Measurements from ENCODE around the gene MDC1. TPM values are rescaled to one million over a fixed set of nuclear protein-coding genes. Genes with fewer than 3 reads are reported as not detected.
"Not testable (repeated sequence)": the region's sequence is repeated elsewhere in the genome, so short reads cannot be mapped to it uniquely, and the experiment has no call there.

The MDC1 gene
- total RNA-seq, 4 donors from 2014 or later: 9.8 to 16.7 (median 13.1) TPM

DNA sequence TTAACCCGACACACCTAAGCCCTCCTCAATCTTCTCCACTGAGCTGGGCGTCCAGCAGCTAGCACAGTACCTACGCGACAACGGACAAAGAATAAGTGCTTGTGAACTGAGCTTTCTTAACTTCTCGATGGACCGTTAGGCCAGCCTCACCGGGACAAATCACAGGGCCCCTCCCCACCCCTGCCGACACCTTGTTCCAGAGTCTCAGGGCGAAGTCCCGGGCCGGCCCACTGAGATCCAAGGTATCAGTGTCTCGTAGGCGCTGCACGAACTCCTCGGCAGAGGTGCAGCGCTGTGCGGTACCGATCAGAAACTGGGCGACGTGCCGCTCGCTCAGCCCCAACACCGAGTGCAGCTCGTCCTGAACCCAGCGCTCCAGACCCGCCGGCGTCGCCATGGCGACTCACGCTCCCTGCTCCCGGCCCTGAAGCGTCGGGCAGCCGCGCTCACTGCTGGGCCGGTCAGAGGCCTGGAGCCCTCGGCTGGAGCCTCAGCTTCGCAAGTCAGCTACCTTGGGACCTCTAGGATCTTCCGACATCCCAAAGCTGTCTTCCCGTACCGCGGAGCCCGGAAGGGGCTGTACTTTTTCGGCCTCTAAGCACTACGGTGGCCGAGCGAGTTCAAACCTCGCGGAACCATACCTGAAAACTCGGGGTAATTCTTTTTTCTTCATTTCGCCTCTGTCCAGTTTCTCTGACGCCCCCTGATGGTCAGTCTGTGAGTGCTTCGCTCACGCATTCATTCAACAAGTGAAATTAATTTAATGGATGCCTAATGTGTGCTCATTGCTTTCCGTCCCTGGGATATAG is 44.4 kb downstream of the MDC1 start, which contains the start of gene DHX16:
Gene DHX16 (minus strand): TSS at position 562 of the 809 bp plus-strand sequence. CDS start 165 bp downstream, at position 397.
- peak within 1 kb of the TSS; percentile 2 to 89 (median 85) for H3K27ac ChIP-seq
- no peak for TF ChIP-seq EP300 (IDR thresholded peaks at IDR 0.05)
- peak in 1 of 2 donors; percentile 29 for TF ChIP-seq POLR2A (IDR thresholded peaks at IDR 0.05)
- TF ChIP-seq, protein P1, sequence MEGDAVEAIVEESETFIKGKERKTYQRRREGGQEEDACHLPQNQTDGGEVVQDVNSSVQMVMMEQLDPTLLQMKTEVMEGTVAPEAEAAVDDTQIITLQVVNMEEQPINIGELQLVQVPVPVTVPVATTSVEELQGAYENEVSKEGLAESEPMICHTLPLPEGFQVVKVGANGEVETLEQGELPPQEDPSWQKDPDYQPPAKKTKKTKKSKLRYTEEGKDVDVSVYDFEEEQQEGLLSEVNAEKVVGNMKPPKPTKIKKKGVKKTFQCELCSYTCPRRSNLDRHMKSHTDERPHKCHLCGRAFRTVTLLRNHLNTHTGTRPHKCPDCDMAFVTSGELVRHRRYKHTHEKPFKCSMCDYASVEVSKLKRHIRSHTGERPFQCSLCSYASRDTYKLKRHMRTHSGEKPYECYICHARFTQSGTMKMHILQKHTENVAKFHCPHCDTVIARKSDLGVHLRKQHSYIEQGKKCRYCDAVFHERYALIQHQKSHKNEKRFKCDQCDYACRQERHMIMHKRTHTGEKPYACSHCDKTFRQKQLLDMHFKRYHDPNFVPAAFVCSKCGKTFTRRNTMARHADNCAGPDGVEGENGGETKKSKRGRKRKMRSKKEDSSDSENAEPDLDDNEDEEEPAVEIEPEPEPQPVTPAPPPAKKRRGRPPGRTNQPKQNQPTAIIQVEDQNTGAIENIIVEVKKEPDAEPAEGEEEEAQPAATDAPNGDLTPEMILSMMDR (IDR thresholded peaks at IDR 0.05): peak in 3 of 4 experiments; percentile 83 to 94 (median 87)
- peak; percentile 90 for TF ChIP-seq POLR2AphosphoS5 (IDR thresholded peaks at IDR 0.05)
- peaks cover 0 to 30% (median 13%) of the 10 kb centered on the region in 3 donors for H3K4me1 ChIP-seq
- 0 to 3% methylated on average over 10 of the region's 57 CpGs for WGBS, 2 donors (ENCODE audit: low coverage in 1 of 2)
- H3K4me3 ChIP-seq: peak within 1 kb of the TSS; percentile 59 to 91
- H3K36me3 ChIP-seq: peaks cover 0 to 55% of the 10 kb centered on the region in 2 donors
- H3K9me3 ChIP-seq: no peaks in the 10 kb centered on the region
- peak; percentile 93 for ATAC-seq
- H3K27me3 ChIP-seq: no peaks in the 10 kb centered on the region

DNA sequence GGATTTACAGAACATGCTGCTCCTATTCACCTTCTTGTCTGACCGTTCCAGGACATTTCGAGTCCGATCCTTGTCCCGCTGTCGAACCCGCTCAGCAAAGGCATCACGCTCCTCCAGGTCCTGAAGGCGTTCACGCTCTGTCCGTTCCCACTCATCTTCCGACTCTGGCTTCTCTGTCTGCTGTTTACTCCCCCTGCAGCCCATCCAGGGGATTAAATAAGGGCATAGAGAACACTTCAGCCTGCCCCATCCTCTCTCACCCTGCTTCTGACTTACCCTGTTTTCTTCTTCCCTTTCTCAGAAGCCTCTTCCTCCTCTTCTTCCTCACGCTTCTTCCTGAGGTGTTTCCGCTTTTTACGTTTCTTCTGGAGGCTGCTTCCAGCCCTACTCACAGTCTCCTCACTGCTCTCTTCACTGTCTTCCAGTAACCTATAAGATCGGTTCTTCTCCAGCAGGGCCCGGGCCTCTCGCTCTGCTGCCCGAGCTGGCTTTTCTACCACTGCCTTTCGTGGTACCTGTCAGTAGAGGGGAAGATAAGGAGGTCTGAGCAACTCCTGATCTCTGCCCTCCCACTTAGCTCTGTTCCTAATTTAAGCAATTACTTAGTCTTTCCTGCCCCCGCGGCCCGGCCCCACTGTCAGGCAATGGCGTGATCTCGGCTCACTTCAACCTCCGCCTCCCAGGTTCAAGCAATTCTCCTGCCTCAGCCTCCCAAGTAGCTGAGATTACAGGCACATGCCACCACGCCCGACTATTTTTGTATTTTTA is 46.1 kb downstream of the MDC1 start:
- Histone ChIP-seq H3K4me3 (no peak overlapping the region), H3K36me3 (peaks cover 0 to 55% of the 10 kb centered on the region in 2 donors), H3K27ac (no peak overlapping the region), H3K4me1 (peaks cover 0 to 30% (median 13%) of the 10 kb centered on the region in 3 donors), H3K27me3 (no peaks in the 10 kb centered on the region), H3K9me3 (no peaks in the 10 kb centered on the region)
- ATAC-seq: no peak
- WGBS, 2 donors (ENCODE audit: low coverage in 1 of 2): 70 to 80% methylated on average over 20 to 23 of the region's 27 CpGs
- TF ChIP-seq, protein P1 (IDR thresholded peaks at IDR 0.05): no peak
- no peak for TF ChIP-seq POLR2AphosphoS5 (IDR thresholded peaks at IDR 0.05)
- no peak for TF ChIP-seq EP300 (IDR thresholded peaks at IDR 0.05)
- no peak for TF ChIP-seq POLR2A (IDR thresholded peaks at IDR 0.05)

DNA sequence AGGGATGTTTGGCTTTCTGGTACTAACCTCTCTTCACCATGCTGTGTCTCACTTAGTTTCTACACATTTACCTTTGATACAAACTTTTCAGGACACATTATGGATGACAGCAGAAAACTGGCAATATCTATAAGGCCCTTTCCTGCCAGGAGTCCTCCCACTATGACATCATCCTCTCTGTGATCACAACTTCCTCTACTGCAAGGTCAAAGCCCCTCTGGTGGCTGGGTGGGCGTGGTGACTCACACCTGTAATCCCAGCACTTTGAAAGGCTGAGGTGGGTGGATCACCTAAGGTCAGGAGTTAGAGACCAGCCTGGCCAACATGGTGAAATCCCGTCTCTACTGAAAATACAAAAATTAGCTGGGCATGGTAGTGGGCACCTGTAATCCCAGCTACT is 50.8 kb downstream of the MDC1 start:
- peaks cover 2 to 98% of the 10 kb centered on the region in 2 donors for H3K36me3 ChIP-seq
- WGBS, 2 donors (ENCODE audit: low coverage in 1 of 2): 72% methylated on average over 2 of the region's 2 CpGs; no CpG with 5 or more reads in 1 of the 2 donors

DNA sequence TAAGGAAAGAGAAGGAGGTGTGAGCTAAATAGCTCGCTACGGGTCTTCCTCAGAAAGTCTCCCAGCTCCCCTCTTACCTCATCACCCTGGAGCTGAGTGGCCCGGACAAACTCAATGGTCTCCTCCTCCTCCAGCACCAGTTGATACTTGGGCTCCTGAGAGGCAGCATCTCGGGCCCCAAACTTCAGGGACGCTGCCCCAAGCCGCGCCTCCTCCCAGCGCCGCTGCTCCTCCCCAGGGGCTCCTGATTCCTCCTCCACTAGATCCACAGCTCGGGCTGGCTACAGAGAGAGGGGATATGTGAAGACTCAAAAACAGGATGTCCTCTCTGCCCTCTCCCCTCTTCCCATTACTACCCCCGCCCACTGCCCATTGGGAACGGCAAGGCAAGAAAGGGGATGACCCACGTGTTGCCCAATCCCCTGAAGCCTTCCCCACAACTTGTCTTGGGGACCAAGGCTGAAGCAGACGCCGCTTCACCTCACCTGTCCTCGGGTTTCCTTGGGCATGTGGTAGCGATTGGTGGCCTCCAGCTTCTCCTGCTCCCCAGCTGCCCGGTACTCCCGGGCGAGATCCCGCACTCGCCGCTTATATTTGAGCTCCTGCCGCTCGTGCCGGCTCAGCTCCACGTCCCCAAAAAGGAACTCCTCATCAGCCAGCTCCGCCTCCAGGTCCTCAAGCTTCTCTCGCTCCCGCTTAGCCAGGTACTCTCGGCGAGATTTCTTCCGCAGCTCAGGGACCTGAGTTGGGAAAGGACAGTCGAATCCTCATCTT is 51.9 kb downstream of the MDC1 start:
- 77 to 89% methylated on average over 6 to 21 of the region's 34 CpGs for WGBS, 2 donors (ENCODE audit: low coverage in 1 of 2)
- no peaks in the 10 kb centered on the region for H3K27me3 ChIP-seq
- H3K9me3 ChIP-seq: no peaks in the 10 kb centered on the region
- H3K4me1 ChIP-seq: peaks cover 0 to under 1% (median 0%) of the 10 kb centered on the region in 3 donors
- H3K36me3 ChIP-seq: peaks cover 2 to 99% of the 10 kb centered on the region in 2 donors
- H3K4me3 ChIP-seq: no peak overlapping the region
- ATAC-seq: no peak
- H3K27ac ChIP-seq: no peak overlapping the region
- TF ChIP-seq POLR2A (IDR thresholded peaks at IDR 0.05): no peak

More for the DNA sequence above, 50.8 kb downstream of the MDC1 start:
- not testable (repeated sequence) for ATAC-seq, H3K27ac ChIP-seq, H3K27me3 ChIP-seq, H3K9me3 ChIP-seq, H3K4me3 ChIP-seq
- H3K4me1 ChIP-seq: peaks cover 0 to 11% (median 1%) of the 10 kb centered on the region in 3 donors

DNA sequence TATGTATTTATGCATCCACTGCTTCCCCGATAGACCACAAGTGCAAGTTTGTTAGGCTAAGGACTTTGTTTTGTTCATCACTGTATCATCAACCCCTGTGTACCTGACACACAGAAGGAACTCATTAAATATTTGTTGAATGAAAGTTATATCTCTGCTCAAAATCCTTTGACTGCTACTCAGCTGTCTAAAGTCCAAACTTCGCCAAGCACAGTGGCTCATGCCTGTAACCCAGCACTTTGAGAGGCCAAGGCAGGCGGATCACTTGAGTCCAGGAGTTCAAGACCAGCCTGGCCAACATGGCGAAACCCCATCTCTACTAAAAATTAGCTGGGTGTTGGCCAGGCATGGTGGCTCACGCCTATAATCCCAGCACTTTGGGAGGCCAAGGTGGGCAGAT is 59.2 kb downstream of the MDC1 start:
- not testable (repeated sequence) for H3K27ac ChIP-seq, H3K4me3 ChIP-seq, H3K27me3 ChIP-seq, ATAC-seq, H3K9me3 ChIP-seq, H3K4me1 ChIP-seq
- 100% methylated on average over 1 of the region's 5 CpGs; no CpG with 5 or more reads in 1 of the 2 donors for WGBS, 2 donors (ENCODE audit: low coverage in 1 of 2)
- peaks cover 2 to 100% of the 10 kb centered on the region in 2 donors for H3K36me3 ChIP-seq

DNA sequence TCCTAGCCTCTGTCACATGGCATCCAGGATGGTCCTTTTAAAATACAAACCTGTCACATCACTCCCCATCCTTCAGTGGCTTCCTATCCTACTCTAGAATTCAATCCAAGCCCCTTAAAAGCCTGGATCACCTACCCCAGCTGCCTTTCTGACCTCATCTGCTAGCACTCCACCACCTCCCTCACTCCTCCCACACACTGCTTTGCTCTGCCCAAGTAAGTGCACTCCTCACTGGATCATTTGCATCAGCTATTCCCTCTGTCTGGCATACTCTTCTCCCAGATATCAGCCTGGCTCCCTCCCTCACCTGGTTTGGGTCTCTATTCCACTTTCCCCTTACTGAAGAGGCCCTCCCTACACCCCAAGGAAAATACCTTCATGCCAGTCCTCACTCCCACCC is 59.6 kb downstream of the MDC1 start:
- Histone ChIP-seq H3K27me3 (no peaks in the 10 kb centered on the region), H3K4me3 (no peak overlapping the region), H3K9me3 (no peaks in the 10 kb centered on the region), H3K36me3 (peaks cover 0 to 100% of the 10 kb centered on the region in 2 donors), H3K27ac (no peak overlapping the region), H3K4me1 (no peaks in the 10 kb centered on the region)
- ATAC-seq: no peak
- TF ChIP-seq EP300 (IDR thresholded peaks at IDR 0.05): no peak
- TF ChIP-seq, protein P1 (IDR thresholded peaks at IDR 0.05): no peak
- no peak for TF ChIP-seq POLR2A (IDR thresholded peaks at IDR 0.05)
- no peak for TF ChIP-seq POLR2AphosphoS5 (IDR thresholded peaks at IDR 0.05)

All from gastroesophageal sphincter (tissue), 4 donors.